Epithelial cell of esophagus (primary cell): ENCODE measurements around the gene IFIT3.

Experiments
- DNase-seq: peaks from one replicate; pipeline ENCODE4 v3.0.0; 2010; ENCODE audit warnings: low read depth
- H3K4me3 ChIP-seq: 2 replicates; pipeline ENCODE4 v1.5.1; 2011; ENCODE audit warnings: mild to moderate bottlenecking, low read length, control low read depth
- TF ChIP-seq, protein P1 (sequence below): IDR thresholded peaks from 2 replicates; pipeline ENCODE4 v1.5.1; 2011; ENCODE audit warnings: low read depth, mild to moderate bottlenecking, low read length, control low read depth, inconsistent platforms; ENCODE audit not compliant: insufficient read depth; ENCODE audit errors: missing control alignments

IFIT3 gene, protein sequence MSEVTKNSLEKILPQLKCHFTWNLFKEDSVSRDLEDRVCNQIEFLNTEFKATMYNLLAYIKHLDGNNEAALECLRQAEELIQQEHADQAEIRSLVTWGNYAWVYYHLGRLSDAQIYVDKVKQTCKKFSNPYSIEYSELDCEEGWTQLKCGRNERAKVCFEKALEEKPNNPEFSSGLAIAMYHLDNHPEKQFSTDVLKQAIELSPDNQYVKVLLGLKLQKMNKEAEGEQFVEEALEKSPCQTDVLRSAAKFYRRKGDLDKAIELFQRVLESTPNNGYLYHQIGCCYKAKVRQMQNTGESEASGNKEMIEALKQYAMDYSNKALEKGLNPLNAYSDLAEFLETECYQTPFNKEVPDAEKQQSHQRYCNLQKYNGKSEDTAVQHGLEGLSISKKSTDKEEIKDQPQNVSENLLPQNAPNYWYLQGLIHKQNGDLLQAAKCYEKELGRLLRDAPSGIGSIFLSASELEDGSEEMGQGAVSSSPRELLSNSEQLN

DNA sequence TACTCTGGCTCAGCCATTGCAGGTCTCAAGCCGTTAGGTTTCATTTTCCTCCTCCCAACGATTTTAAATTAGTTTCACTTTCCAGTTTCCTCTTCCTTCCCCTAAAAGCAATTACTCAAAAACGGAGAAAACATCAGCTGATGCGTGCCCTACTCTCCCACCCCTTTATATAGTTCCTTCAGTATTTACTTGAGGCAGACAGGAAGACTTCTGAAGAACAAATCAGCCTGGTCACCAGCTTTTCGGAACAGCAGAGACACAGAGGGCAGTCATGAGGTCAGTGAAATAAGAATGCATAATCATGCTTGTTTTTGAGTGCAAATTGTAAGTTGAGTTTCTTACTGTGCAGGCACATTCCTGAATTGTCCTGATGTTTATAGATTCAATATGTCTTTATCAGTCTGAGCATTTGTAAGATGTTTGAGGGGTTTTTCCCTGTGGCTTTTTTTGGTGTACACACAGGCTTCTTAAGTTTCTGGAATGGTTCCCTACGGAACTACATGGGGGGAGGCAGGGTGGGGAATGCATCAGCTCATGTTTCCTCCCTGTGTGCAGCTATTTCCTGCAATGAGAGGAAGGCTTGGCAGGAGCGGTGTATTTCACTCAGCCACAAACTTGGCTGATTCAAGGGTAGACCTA lies at the start of gene IFIT3:
TSS of gene IFIT3 (plus strand) at position 195 of the 639 bp plus-strand sequence. CDS start at position 272, 77 bp downstream.
- TF ChIP-seq, protein P1, sequence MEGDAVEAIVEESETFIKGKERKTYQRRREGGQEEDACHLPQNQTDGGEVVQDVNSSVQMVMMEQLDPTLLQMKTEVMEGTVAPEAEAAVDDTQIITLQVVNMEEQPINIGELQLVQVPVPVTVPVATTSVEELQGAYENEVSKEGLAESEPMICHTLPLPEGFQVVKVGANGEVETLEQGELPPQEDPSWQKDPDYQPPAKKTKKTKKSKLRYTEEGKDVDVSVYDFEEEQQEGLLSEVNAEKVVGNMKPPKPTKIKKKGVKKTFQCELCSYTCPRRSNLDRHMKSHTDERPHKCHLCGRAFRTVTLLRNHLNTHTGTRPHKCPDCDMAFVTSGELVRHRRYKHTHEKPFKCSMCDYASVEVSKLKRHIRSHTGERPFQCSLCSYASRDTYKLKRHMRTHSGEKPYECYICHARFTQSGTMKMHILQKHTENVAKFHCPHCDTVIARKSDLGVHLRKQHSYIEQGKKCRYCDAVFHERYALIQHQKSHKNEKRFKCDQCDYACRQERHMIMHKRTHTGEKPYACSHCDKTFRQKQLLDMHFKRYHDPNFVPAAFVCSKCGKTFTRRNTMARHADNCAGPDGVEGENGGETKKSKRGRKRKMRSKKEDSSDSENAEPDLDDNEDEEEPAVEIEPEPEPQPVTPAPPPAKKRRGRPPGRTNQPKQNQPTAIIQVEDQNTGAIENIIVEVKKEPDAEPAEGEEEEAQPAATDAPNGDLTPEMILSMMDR: no peak
- peak within 1 kb of the TSS; percentile 31 for H3K4me3 ChIP-seq
- DNase-seq: peak; percentile 53

DNA sequence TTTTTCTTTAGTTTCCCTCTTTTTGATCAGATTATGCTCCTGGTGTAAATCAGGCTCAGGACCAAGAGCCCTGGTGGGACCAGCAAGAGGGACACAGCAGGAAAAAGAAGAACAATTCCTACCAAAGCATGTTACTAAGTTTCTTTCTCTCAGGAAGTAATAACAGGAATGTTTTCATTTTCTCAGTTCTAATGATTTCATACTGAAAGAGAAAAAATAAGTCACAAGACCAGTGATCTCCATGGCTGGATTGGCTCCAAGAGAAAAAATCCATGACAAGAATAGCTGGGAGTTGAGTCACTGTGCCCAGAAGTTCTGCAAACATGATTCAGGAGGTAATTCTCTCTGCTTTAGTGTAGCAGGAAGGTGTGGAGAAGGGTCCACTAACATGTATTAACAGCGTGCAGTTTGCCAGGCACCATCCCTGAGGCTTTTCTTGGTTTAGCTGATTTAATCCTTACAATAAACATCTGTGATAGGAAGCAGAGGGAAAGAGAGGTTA lies 49.7 kb upstream of the IFIT3 start:
- TF ChIP-seq, protein P1: no peak
- peak; percentile 99 for DNase-seq
- H3K4me3 ChIP-seq: no peak overlapping the region

DNA sequence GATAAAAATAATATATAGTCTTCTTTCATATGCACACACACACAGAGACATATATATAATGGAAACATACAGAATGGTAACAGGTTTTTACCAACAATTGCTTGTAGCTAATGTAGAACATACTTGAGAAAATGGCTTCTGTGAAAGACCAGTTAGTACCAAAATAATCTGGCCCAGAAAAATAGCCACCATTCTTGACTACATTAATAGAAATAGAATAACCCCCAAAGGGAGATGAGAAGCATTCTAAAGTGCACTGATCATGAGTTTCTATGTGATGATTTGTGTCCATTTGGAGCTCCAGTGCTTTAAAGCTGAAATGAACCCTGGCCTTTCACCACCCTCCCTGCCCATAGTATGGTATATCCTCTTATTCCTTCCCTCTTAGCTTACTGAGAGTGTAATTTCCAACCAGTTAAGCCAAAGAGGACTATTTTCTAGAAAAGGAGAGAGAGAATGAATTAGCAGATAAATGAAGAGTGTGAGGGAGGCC lies 48.9 kb upstream of the IFIT3 start:
- no peak for DNase-seq
- TF ChIP-seq, protein P1: no peak

DNA sequence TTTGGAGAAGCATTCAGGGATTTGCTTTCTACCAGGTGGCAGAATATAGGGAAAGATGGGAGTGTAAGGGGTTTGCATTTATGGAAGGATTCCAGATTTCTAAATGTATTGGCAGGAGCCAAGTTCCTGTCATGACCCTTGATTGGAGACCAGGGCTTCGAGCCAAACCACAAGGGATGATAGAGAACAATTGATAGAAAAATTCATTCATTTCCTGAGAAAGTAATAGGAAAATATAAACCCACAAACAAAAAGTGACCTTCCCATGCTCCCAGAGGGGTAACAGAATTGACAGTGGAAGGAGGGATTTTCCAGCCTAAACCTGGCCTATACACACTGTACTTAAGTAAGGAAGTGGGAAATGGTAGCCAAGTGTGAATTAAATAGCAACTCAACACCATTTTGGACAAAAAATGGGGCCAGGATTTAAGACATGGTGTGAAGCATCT lies 48.4 kb upstream of the IFIT3 start:
- TF ChIP-seq, protein P1: no peak
- DNase-seq: peak; percentile 53
- no peak overlapping the region for H3K4me3 ChIP-seq

More for the DNA sequence above, 48.9 kb upstream of the IFIT3 start:
- H3K4me3 ChIP-seq: no peak overlapping the region

DNA sequence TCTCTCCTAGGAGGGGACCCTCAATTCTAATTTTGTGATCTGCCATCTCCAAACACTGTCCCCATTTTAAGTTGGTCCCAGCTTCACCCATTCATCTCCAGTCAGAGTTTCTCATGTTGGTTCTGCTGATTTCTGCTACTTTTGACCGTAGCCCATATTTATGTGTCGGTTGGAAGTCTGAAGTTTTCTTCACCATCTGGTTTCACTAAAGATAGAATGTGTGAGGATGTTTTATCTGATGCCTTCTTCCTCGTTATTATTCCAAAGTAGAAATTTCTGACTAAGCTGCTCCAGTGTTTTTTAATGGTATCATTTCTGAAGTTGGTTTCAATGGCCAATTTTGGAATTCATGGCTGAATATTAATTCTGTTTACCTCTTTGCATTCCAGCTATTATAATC lies 47.3 kb upstream of the IFIT3 start:
- TF ChIP-seq, protein P1: no peak
- H3K4me3 ChIP-seq: no peak overlapping the region
- DNase-seq: no peak

DNA sequence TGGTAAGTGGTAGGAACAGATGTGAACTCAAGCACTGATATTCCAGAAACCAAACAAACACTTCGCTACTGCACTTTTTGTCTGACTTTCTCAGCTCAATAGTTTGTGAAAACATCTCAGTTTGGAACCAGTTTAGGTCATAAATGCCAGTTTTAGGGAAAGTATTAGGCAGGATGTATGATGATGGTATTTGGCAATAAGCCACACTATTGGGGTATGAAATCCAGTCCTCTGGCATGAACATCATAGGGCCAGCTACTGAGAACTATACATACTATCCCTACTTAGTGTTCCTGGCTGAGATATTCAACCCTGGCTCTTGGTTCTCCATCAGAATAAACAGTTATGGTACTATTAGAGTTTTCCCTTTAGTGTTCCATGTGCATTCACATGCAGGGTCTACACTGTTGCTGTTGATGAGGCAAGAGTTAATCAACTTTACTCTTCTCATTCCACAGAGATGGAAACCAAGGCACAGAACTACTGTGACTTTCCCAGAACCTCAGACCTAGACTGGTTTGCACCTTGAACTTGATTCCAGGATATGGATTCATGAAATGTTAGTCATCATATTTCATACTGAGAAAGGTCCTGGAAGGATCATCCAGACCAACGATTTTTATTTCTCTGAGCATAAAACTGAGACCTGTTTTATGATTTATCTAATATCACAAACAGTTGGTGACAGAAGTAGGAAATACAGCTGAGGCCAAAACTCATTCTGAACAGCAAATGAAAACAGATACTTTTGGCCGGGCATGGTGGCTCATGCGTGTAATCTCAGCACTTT lies 46.0 kb upstream of the IFIT3 start:
- TF ChIP-seq, protein P1: no peak
- no peak overlapping the region for H3K4me3 ChIP-seq
- DNase-seq: no peak
